GM12874 (cell line): ENCODE results near the gene MROH7.

Source experiments
- TF ChIP-seq, protein P1 (sequence below): IDR thresholded peaks from 2 replicates; pipeline ENCODE4 v1.5.1; 2011; ENCODE audit warnings: low read depth, mild to moderate bottlenecking, control low read depth, low read length, moderate library complexity; ENCODE audit not compliant: insufficient read depth

MROH7 gene

DNA sequence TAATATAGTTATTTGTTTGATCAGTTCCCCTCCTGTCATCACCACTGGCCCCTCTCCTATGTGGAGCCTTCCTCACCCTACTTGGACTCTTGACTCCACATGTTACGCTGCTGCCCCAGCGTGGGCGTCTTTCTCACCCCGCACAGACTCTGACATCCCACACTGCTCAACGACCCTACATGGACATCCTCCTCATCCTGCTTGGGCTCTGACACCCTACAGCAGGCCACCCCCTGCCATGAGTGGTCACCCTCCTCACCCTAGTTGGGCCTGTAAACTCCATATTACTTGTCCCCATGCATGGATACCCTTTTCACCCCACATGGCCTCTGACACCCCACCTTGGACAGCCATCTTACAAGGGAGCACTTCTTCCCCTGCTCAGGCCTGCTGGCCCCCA, 95.1 kb downstream of the MROH7 start:
- TF ChIP-seq, protein P1, sequence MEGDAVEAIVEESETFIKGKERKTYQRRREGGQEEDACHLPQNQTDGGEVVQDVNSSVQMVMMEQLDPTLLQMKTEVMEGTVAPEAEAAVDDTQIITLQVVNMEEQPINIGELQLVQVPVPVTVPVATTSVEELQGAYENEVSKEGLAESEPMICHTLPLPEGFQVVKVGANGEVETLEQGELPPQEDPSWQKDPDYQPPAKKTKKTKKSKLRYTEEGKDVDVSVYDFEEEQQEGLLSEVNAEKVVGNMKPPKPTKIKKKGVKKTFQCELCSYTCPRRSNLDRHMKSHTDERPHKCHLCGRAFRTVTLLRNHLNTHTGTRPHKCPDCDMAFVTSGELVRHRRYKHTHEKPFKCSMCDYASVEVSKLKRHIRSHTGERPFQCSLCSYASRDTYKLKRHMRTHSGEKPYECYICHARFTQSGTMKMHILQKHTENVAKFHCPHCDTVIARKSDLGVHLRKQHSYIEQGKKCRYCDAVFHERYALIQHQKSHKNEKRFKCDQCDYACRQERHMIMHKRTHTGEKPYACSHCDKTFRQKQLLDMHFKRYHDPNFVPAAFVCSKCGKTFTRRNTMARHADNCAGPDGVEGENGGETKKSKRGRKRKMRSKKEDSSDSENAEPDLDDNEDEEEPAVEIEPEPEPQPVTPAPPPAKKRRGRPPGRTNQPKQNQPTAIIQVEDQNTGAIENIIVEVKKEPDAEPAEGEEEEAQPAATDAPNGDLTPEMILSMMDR = no peak

DNA sequence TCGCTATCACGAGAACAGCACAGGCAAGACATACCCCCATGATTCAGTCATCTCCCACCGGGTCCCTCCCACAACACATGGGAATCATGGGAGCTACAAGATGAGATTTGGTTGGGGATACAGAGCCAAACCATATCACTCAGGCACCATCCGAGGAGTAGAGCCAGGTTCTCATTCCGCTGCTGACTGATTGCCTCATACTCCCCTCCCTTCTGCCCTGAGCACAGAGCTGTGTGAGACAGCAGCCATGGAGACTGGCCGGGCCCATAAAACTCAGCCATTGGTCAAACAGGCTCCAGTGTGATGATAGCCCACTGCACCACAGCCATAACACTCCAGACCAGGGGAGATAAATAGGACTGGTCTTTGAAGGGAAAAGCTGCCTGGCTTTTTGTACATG, 96.7 kb downstream of the MROH7 start:
- TF ChIP-seq, protein P1 = no peak

DNA sequence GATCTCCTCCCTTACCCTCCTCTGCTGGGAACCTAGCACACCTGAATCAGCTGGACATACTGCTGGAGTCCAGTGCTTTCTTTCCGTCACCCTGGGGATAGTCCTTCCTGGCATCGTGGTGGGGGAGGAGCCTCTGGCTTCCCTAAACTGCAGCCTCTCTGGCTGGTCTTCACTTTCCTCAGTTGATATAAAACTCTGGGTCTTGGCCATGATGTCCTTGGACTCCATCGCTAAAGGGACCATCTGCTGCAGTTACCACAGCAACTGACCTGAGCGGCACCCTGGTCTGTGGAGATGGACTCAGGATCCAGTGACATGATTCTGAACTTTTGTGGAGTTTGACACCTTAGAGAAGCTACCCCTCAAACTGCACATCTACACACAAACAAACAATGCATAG, 99.9 kb downstream of the MROH7 start:
- TF ChIP-seq, protein P1 = no peak

DNA sequence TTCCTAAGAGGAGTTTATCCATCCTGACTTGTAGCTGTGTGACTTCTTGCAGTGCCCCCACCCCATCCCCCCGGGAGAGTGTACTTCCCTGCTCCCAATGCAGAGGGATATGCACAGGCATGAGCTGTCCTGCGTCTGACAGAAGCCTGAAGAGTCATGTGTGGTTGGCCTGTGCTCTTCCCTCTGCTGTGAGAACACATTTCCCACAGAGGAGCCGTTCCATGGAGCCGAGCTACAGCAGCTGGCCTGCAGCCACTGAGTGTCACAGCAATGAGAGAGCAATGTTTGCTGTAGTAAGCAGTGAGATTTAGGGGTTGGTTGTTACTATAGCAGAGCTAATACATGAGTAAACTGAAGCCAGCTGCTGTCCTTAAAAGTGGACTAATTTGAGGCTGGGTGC, 100.7 kb downstream of the MROH7 start:
- TF ChIP-seq, protein P1 = no peak

DNA sequence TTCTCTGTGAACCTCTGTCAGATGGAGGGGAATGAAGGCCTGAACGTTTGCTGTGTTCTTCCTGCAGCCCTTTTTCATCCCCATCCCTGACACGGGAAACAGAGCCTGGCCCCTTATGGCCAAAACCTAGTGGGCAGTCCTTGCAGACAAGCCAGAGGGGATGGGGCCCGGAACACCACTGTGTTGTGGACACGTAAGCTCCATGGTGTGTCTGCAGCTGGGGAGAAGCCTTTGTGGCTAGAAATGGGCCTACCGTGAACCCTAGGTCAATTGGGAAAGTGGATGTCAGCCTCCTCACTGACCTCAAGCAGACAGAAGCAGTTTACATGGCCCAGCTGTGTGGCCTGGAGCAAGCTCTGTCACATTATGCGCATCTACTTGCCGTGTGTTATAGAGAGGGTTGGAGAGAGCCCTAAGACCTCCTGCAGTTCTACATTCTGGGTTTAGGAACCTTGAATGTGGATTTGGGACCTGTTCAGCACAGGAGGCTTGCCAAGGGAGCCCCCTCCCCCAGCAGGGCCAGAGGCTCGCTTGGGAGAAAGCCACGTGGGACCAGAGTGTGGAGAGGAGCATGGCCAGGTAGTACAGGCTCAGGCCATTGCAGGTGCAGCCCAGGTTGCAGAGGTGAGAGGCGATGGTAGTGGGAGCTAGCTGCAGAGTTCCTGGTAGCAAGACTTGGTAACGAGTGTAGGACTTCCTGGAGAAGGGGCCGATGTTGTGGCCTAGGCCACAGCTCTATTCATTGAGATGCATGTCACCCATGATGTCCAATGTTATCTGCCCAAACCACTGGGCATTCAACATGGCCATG, 102.0 kb downstream of the MROH7 start:
- TF ChIP-seq, protein P1 = no peak

DNA sequence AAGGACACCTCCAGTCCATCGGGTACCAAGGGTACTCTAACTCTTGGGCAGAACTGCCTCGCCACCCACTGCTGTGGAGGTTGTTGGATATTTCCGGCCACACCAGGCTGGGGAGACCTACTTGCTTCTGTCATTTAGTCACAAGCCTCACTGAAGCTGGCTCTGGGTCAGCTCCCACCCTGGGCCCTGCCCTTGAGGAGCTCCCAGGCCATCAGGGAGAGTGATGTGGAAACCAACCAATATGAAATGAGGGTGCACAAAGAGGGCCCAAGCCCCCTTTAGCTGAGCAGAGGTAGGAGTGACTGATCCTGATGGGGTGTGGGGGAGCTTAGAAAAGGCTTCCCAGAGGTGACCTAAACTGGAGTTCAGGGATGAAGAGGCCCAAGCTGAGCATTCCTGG, 103.1 kb downstream of the MROH7 start:
- TF ChIP-seq, protein P1 = no peak

DNA sequence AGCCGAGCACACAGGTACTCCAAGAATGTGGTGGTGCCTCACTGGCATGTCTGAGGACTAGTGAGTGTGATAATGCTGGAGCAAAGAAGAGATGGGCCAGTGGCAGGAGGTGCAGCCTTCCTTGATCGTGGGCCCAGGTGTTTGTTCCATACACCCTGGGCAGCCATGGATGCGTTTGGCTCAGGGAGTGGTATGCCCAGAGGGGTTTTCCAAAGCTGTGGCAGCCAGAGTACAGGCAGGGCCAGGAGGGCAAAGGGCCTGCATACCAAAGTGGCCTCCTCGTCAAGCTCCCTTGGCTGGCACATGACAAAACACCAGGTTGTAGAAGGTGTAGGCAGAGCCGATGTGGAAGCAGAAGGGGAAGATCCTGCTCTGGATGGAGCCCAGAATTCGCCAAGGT, 103.7 kb downstream of the MROH7 start:
- TF ChIP-seq, protein P1 = no peak
